ENCODE results near the gene TCTN1.
"Not testable (repeated sequence)": the region's sequence is repeated elsewhere in the genome, so short reads cannot be mapped to it uniquely, and the experiment has no call there.

Gene TCTN1

DNA sequence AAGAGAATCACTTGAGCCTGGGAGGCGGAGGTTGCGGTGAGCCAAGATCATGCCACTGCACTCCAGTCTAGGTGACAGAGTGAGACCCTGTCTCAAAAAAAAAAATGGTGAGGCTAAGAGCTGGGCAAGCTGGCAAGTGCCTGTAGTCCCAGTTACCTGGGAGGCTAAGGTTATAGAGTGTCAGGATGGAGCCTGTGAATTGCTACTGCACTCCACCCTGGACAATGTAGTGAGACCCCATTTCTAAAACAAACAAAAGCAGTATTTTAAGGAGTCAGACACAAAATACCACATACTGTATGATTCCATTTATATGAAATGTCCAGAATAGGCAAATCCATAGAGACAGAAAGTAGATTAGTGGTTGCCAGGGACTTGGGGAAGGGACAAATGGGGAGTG lies 26.8 kb upstream of the TCTN1 start:
- DNase-seq, result not testable (repeated sequence)

DNA sequence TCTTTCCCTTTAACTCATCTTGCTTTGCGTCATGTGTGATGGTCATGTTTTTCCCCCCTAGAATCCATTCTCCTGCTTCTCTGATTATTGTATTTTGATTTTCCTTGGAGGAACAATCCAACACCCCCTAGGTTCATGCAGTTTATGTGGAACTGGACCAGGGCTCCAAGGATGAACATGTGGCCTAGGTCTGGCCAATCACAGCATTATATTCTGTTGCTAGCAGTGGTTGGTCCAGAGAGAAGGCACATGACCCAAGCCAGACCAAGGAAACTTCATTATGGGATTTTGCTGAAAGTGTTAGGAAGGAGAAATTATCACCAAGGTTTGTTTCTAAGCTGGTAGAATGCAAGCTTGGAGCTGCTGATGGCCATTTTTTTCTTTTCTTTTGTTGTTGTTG lies 23.9 kb upstream of the TCTN1 start:
- no peak for DNase-seq

GRCh38 chr12:110590806-110591326 lies 23.1 kb upstream of the TCTN1 start:
- DNase-seq, result peak; percentile 98

- DNase-seq, result no peak
Observed at GRCh38 chr12:110591451-110592051, 22.4 kb upstream of the TCTN1 start.

- DNase-seq, result no peak
Observed at GRCh38 chr12:110592078-110592477, 21.9 kb upstream of the TCTN1 start.

DNA sequence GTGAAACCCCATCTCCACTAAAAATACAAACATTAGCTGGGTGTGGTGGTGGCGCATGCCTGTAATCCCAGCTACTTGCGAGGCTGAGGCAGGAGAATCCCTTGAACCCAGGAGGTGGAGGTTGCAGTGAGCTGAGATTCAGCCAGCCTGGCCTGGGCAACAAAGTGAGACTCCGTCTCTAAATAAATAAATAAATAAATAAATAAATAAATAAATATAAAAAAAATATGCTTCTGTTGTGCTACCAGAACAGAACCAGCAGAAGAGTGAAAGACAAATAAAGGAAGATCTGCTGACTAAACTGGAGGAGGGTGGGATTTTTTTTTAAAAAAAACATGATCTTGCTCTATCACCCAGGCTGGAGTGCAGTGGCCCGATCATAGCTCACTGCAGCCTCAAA lies 21.0 kb upstream of the TCTN1 start:
- not testable (repeated sequence) for DNase-seq

DNA sequence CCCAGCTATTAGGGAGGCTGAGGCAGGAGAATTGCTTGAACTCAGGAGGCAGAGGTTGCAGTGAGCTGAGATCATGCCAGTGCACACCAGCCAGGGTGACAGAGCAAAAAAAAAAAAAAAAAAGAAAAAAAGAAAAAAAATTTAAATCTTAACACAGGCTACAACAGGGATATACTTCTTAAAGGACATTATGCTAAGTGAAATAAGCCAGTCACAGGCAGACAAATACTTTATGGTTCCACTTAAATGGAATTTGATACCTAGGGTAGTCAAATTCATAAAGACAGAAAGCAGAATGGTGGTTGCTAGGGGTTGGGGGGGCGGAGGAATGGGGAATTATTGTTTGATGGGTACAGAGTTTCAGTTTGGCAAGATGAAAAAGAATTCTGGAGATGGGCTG lies 16.0 kb upstream of the TCTN1 start:
- no peak for DNase-seq

DNA sequence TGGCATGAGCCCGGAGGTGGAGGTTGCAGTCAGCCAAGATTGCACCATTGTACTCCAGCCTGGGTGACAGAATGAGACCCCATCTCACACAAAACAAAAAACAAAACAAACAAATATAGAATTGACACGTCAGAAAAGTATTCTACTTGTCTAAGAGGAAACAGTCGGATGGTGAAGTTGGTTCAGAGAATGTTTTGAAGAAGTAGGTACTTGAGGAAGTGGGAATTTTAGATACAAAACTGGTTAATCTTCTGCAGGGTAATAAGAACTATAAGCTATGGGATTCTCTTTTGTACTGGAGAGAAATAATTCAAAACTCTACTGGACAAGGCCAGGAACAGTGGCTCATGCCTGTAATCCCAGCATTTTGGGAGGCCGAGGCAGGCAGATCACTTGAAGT lies 14.6 kb upstream of the TCTN1 start:
- DNase-seq, result peak; percentile 68

- DNase-seq, result peak; percentile 88
Observed at GRCh38 chr12:110600254-110600653, 13.7 kb upstream of the TCTN1 start.

GRCh38 chr12:110602085-110602814 lies 11.7 kb upstream of the TCTN1 start:
- DNase-seq, result peak; percentile 73

- DNase-seq, result no peak
Observed at GRCh38 chr12:110606253-110606611, 7.7 kb upstream of the TCTN1 start.

GRCh38 chr12:110613071-110613770 lies 708 bp upstream of the TCTN1 start:
- no peak for DNase-seq

GRCh38 chr12:110615171-110615570 lies 1.2 kb downstream of the TCTN1 start:
- DNase-seq, result no peak

- DNase-seq, result no peak
Observed at GRCh38 chr12:110616471-110617115, 2.7 kb downstream of the TCTN1 start.

GRCh38 chr12:110619534-110619953 lies 5.6 kb downstream of the TCTN1 start:
- peak; percentile 71 for DNase-seq

GRCh38 chr12:110622582-110622981 lies 8.7 kb downstream of the TCTN1 start:
- no peak for DNase-seq

DNA sequence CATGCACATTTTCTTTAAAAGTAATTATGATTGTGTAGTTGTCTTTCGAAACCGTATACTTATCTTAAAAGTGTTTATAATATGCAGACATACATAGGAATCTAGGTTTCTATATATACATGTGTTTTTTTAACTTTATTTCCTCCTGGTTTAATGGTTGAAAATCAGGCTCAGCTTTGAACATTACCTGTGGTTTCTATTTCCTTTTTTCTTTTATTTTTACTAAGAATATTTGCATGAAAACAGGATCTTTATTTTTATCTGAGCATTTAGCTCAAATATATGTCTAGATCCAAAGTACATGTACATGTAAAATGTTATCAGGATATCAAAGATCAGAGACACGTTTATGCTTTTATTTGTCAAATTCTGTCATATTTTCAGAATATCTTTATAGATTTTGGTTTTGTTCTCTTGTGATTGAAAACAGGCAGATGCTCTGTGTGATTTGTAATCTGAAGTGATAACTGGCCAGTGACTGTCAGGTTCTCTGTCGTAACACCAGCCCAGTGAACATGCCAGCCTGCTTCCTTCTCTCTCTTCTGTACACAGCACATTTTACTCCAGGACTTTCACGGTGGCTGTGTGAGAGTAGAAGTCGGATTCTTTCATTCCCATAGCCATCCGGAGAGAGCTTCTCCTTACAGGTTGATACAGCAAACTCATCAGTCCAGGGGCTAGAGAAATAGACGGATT lies 13.7 kb downstream of the TCTN1 start:
- peak; percentile 28 for DNase-seq

GRCh38 chr12:110635055-110635454 lies 21.1 kb downstream of the TCTN1 start:
- DNase-seq, result peak; percentile 17

- DNase-seq, result peak; percentile 72
Observed at GRCh38 chr12:110636516-110636915, 22.6 kb downstream of the TCTN1 start.

DNA sequence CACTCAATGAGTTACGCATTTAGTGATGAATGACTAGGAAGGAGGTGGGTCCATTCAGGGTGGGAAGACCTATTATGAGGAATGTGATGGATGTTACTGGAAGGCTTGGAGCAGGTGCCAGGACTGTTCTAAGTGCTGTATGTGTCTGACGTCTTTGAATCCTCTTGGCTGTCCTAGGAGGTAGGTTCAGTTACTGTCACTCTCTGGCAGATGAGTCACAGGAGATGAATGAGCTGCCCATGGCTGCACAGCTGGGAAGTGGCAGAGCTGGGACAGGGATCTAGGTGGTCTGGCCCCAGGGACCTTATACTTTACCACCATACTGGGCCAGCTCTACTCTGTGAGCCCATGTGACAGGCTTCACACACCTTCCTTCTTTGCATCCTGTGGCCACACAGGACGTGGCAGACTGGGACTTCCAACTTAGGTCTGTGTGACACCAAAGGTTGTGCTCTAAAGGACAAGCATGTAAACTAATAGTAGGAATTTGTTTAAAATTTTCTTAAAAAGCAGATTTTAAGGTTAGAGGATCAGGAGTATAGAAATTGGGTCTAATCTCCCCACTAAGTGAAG lies 24.0 kb downstream of the TCTN1 start:
- DNase-seq, result peak; percentile 17

DNA sequence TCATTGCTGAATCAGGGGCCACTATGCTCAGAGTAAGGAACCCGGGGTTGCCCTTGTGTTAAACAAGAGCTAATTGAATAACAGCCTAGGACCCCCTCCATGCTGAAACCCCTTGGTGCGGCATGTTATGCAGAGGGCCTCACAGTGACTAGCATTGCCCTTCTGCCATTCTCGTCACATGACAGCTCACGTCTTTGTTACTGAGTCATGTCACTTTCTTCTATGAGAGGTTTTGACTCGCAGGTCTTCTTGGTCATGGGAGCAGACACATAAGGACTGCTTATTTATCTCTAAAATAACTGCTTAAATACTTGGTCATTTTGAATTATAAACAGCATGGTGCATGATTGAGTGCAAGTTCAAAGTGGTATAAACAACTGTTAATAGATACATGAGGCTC lies 24.9 kb downstream of the TCTN1 start:
- DNase-seq, result peak; percentile 33
